GM21529 (cell line): Measurements from ENCODE around the gene PDGFA.

Experiments
- ATAC-seq: cut with Tn5 transposase; IDR thresholded peaks from one replicate; pipeline ENCODE4 v1.9.1; 2021; ENCODE audit not compliant: unreplicated experiment

The PDGFA gene

GRCh38 chr7:449324-450019 lies 70.2 kb downstream of the PDGFA start:
- no peak for ATAC-seq

DNA sequence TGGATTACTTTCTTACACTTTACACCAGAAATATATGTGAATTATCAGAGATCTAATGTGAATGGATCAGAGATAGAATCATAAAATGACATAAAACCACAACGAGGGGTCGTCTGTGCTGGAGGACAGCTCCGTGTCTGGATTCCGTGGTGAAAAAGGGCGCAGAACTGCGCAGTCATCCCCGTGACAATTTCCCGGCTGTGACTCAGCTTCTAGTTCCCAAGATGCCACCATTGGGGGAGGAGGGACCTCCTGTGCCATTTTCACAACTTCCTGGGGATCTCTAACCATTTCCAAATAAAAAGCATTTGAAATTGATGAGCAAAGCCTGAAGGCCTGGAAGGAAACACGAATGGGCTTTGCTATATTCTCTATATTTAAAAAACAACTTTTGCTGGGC lies 72.1 kb downstream of the PDGFA start:
- ATAC-seq = no peak
